Naive B cell (primary cell): ENCODE measurements around the gene PPP5C. TPM values are rescaled to one million over a fixed set of nuclear protein-coding genes. Genes with fewer than 3 reads are reported as not detected.
"Not testable (repeated sequence)": the region's sequence is repeated elsewhere in the genome, so short reads cannot be mapped to it uniquely, and the experiment has no call there.

Experiments
- ATAC-seq, 2 donors: fragments of 150-1000 bp; cut with Tn5 transposase; 2 replicates each; pipeline ENCODE4 v1.10.0; 2021; ENCODE audit warnings: low read depth in 2 of 2, mild to moderate bottlenecking in 2 of 2, moderate library complexity in 2 of 2
- DNase-seq: peaks from one replicate; pipeline ENCODE4 v3.0.0; 2022
- H3K27ac Mint-ChIP-seq, 6 donors: one replicate each; pipeline ENCODE4 v1.8.0; 2020 to 2022; ENCODE audit warnings: mild to moderate bottlenecking in 6 of 6, mixed read lengths in 6 of 6, moderate library complexity in 5 of 6, inconsistent platforms in 2 of 6
- H3K27me3 Mint-ChIP-seq, 3 donors: one replicate each; pipeline ENCODE4 v1.8.0; 2021 to 2022; ENCODE audit warnings: mixed read lengths in 3 of 3, mild to moderate bottlenecking in 1 of 3
- H3K36me3 Mint-ChIP-seq, 2 donors: one replicate each; pipeline ENCODE4 v1.8.0; 2020 to 2022; ENCODE audit warnings: mixed read lengths in 2 of 2, inconsistent platforms in 1 of 2, mild to moderate bottlenecking in 1 of 2
- H3K4me1 Mint-ChIP-seq, 3 donors: one replicate each; pipeline ENCODE4 v1.8.0; 2020 to 2022; ENCODE audit warnings: mixed read lengths in 3 of 3, inconsistent platforms in 1 of 3, mild to moderate bottlenecking in 1 of 3, moderate library complexity in 1 of 3
- H3K4me3 Mint-ChIP-seq, 8 donors: one replicate each; pipeline ENCODE4 v1.8.0; 2020 to 2022; ENCODE audit warnings: mild to moderate bottlenecking in 8 of 8, mixed read lengths in 8 of 8, moderate library complexity in 8 of 8, inconsistent platforms in 2 of 8
- H3K9me3 Mint-ChIP-seq, 7 donors: one replicate each; pipeline ENCODE4 v1.8.0; 2020 to 2022; ENCODE audit warnings: mixed read lengths in 7 of 7, mild to moderate bottlenecking in 5 of 7, inconsistent platforms in 2 of 7, moderate library complexity in 1 of 7
- polyA plus RNA-seq, 6 donors: library from polyadenylated mRNA; unstranded; fragments of 300-500 nt; fragmentation: Illumina TruSeq; gene quantifications; one replicate each; pipeline ENCODE4 v1.2.3, GENCODE V29; 2021; ENCODE audit warnings: low read depth in 6 of 6

PPP5C gene
- polyA plus RNA-seq, 6 donors from 2014 or later: 14.5 to 26.6 (median 19.7) TPM

GRCh38 chr19:46431824-46432223 is 84.9 kb downstream of the PPP5C start:
- Mint-ChIP-seq H3K27ac (peak overlapping the region in 1 of 6 donors; percentile 66), H3K4me1 (peaks cover 21 to 27% (median 22%) of the 10 kb centered on the region in 3 donors), H3K27me3 (peaks cover 49 to 69% (median 58%) of the 10 kb centered on the region in 3 donors), H3K9me3 (peaks cover 0 to 4% (median 0%) of the 10 kb centered on the region in 7 donors), H3K36me3 (no peaks in the 10 kb centered on the region), H3K4me3 (no peak overlapping the region)
- DNase-seq (no peak), ATAC-seq (no peak)

- not testable (repeated sequence) for H3K36me3 Mint-ChIP-seq, DNase-seq, ATAC-seq, H3K4me3 Mint-ChIP-seq, H3K9me3 Mint-ChIP-seq, H3K27ac Mint-ChIP-seq
- Mint-ChIP-seq H3K4me1 (peaks cover 9 to 11% (median 11%) of the 10 kb centered on the region in 3 donors), H3K27me3 (peaks cover 42 to 53% (median 42%) of the 10 kb centered on the region in 3 donors)
Measured at GRCh38 chr19:46433470-46433869, 86.6 kb downstream of the PPP5C start.

- Mint-ChIP-seq H3K4me3 (no peak overlapping the region), H3K27me3 (peaks cover 28 to 38% (median 29%) of the 10 kb centered on the region in 3 donors), H3K36me3 (no peaks in the 10 kb centered on the region), H3K9me3 (peaks cover 0 to 4% (median 0%) of the 10 kb centered on the region in 7 donors), H3K27ac (no peak overlapping the region), H3K4me1 (no peaks in the 10 kb centered on the region)
- no peak for DNase-seq
- no peak for ATAC-seq
Measured at GRCh38 chr19:46435009-46435408, 88.1 kb downstream of the PPP5C start.

GRCh38 chr19:46435689-46436088 is 88.8 kb downstream of the PPP5C start:
- not testable (repeated sequence) for H3K36me3 Mint-ChIP-seq, H3K27ac Mint-ChIP-seq, H3K4me1 Mint-ChIP-seq, DNase-seq, H3K4me3 Mint-ChIP-seq, ATAC-seq, H3K9me3 Mint-ChIP-seq
- H3K27me3 Mint-ChIP-seq: peaks cover 21 to 31% (median 22%) of the 10 kb centered on the region in 3 donors

Other genes starting within 250 kb of the PPP5C start
- gene IGFL3, start 222.4 kb upstream of the PPP5C start, polyA plus RNA-seq: not detected
- gene IGFL2, start 198.8 kb upstream of the PPP5C start, polyA plus RNA-seq: not detected
- not detected for gene IGFL1, start 117.3 kb upstream of the PPP5C start, polyA plus RNA-seq
- not detected for gene HIF3A, start 50.0 kb upstream of the PPP5C start, polyA plus RNA-seq
- gene CCDC8, start 66.5 kb downstream of the PPP5C start, polyA plus RNA-seq: not detected
- gene PNMA8C, start 81.8 kb downstream of the PPP5C start, polyA plus RNA-seq: not detected
- gene PNMA8A, start 124.5 kb downstream of the PPP5C start, polyA plus RNA-seq: not detected
- 1 to 10 TPM in 1 of 6 donors, under 1 TPM in 3, not detected in 2; 0.05 to 1.3 (median 0.12) TPM for gene PNMA8B, start 148.8 kb downstream of the PPP5C start, polyA plus RNA-seq